GM19025 (cell line): ENCODE measurements around the gene LRP1B.

Experiments
- ATAC-seq: cut with Tn5 transposase; IDR thresholded peaks from one replicate; pipeline ENCODE4 v1.9.1; 2021; ENCODE audit warnings: mild to moderate bottlenecking, low read depth, moderate library complexity; ENCODE audit not compliant: unreplicated experiment

Gene LRP1B

GRCh38 chr2:141381946-141382345 lies 748.9 kb downstream of the LRP1B start:
- no peak for ATAC-seq

GRCh38 chr2:141380008-141380979 lies 750.5 kb downstream of the LRP1B start:
- no peak for ATAC-seq

- no peak for ATAC-seq
These were observed 766.0 kb downstream of the LRP1B start for GRCh38 chr2:141364821-141365220.

GRCh38 chr2:141362311-141362710 lies 768.5 kb downstream of the LRP1B start:
- no peak for ATAC-seq

- no peak for ATAC-seq
These were observed 782.3 kb downstream of the LRP1B start for GRCh38 chr2:141348481-141348880.

- ATAC-seq, result no peak
These were observed 789.4 kb downstream of the LRP1B start for GRCh38 chr2:141341444-141341843.

- ATAC-seq, result no peak
These were observed 799.7 kb downstream of the LRP1B start for GRCh38 chr2:141331127-141331526.

GRCh38 chr2:141329964-141330363 lies 800.9 kb downstream of the LRP1B start:
- no peak for ATAC-seq

- ATAC-seq, result no peak
These were observed 807.2 kb downstream of the LRP1B start for GRCh38 chr2:141323571-141323970.

GRCh38 chr2:141317986-141318385 lies 812.8 kb downstream of the LRP1B start:
- no peak for ATAC-seq

- ATAC-seq, result no peak
These were observed 814.2 kb downstream of the LRP1B start for GRCh38 chr2:141316606-141317005.

- no peak for ATAC-seq
These were observed 814.7 kb downstream of the LRP1B start for GRCh38 chr2:141316103-141316502.

- no peak for ATAC-seq
These were observed 816.8 kb downstream of the LRP1B start for GRCh38 chr2:141313972-141314371.

GRCh38 chr2:141311430-141311829 lies 819.4 kb downstream of the LRP1B start:
- ATAC-seq, result no peak

- ATAC-seq, result no peak
These were observed 824.4 kb downstream of the LRP1B start for GRCh38 chr2:141306368-141306767.

GRCh38 chr2:141301551-141301950 lies 829.3 kb downstream of the LRP1B start:
- ATAC-seq, result no peak

- ATAC-seq, result no peak
These were observed 850.8 kb downstream of the LRP1B start for GRCh38 chr2:141280037-141280436.

- ATAC-seq, result no peak
These were observed 859.5 kb downstream of the LRP1B start for GRCh38 chr2:141271346-141271745.

- no peak for ATAC-seq
These were observed 866.0 kb downstream of the LRP1B start for GRCh38 chr2:141264848-141265247.

GRCh38 chr2:141260911-141261310 lies 869.9 kb downstream of the LRP1B start:
- ATAC-seq, result no peak

- ATAC-seq, result no peak
These were observed 871.1 kb downstream of the LRP1B start for GRCh38 chr2:141259683-141260082.

- no peak for ATAC-seq
These were observed 888.8 kb downstream of the LRP1B start for GRCh38 chr2:141242008-141242407.
